ENCODE measurements around the gene CALN1. TPM values are rescaled to one million over a fixed set of nuclear protein-coding genes. Genes with fewer than 3 reads are reported as not detected.

Gene CALN1
- total RNA-seq, 1 donor from 2014 or later: not detected

- Histone ChIP-seq H3K4me1 (ENCODE audit: insufficient read depth, low read length) (peaks cover 2% of the 10 kb centered on the region), H3K4me2 (ENCODE audit: low read length) (no peak overlapping the region), H2AFZ (ENCODE audit: low read depth, low read length) (no peak overlapping the region), H3K27me3 (ENCODE audit: insufficient read depth, low read length) (no peaks in the 10 kb centered on the region), H3K9ac (ENCODE audit: low read length) (no peak overlapping the region), H3K9me3 (ENCODE audit: insufficient read depth, low read depth, low read length) (peaks cover 3% of the 10 kb centered on the region), H3K27ac (ENCODE audit: low read depth, low read length) (no peak overlapping the region), H3K79me2 (ENCODE audit: insufficient read depth, low read length) (no peaks in the 10 kb centered on the region), H3K36me3 (ENCODE audit: insufficient read depth, low read length) (no peaks in the 10 kb centered on the region), H4K20me1 (ENCODE audit: insufficient read depth, low read length) (no peaks in the 10 kb centered on the region), H3K4me3 (ENCODE audit: insufficient read depth, low read depth, low read length) (no peak overlapping the region)
- DNase-seq (ENCODE audit: low read depth): no peak
- peaks cover 10% of the 10 kb centered on the region for H3K9me3 Mint-ChIP-seq (ENCODE audit: unreplicated experiment)
- peaks cover 10% of the 10 kb centered on the region for H3K4me1 Mint-ChIP-seq (ENCODE audit: low read depth, unreplicated experiment)
- H3K36me3 Mint-ChIP-seq (ENCODE audit: low read depth, unreplicated experiment): no peaks in the 10 kb centered on the region
- FAIRE-seq: no peak
- peaks cover 2% of the 10 kb centered on the region for H3K27me3 Mint-ChIP-seq (ENCODE audit: low read depth, unreplicated experiment)
- no peak overlapping the region for H3K27ac Mint-ChIP-seq (ENCODE audit: unreplicated experiment)
- no peak overlapping the region for H3K4me3 Mint-ChIP-seq (ENCODE audit: unreplicated experiment)
- TF ChIP-seq EZH2 (IDR thresholded peaks at IDR 0.05; ENCODE audit: insufficient read depth, low read length) (no peak), CTCF (IDR thresholded peaks at IDR 0.05; ENCODE audit: insufficient read depth, low read depth, low read length) (no peak)
These were observed 631.9 kb downstream of the CALN1 start for GRCh38 chr7:71780282-71780681.

- Histone ChIP-seq H4K20me1 (ENCODE audit: insufficient read depth, low read length) (no peaks in the 10 kb centered on the region), H2AFZ (ENCODE audit: low read depth, low read length) (no peak overlapping the region), H3K79me2 (ENCODE audit: insufficient read depth, low read length) (no peaks in the 10 kb centered on the region), H3K36me3 (ENCODE audit: insufficient read depth, low read length) (no peaks in the 10 kb centered on the region), H3K9me3 (ENCODE audit: insufficient read depth, low read depth, low read length) (no peaks in the 10 kb centered on the region), H3K4me1 (ENCODE audit: insufficient read depth, low read length) (peaks cover 5% of the 10 kb centered on the region), H3K27me3 (ENCODE audit: insufficient read depth, low read length) (no peaks in the 10 kb centered on the region), H3K4me2 (ENCODE audit: low read length) (no peak overlapping the region), H3K9ac (ENCODE audit: low read length) (no peak overlapping the region), H3K27ac (ENCODE audit: low read depth, low read length) (no peak overlapping the region), H3K4me3 (ENCODE audit: insufficient read depth, low read depth, low read length) (no peak overlapping the region)
- Mint-ChIP-seq H3K27ac (ENCODE audit: unreplicated experiment) (no peak overlapping the region), H3K4me1 (ENCODE audit: low read depth, unreplicated experiment) (peaks cover 17% of the 10 kb centered on the region), H3K36me3 (ENCODE audit: low read depth, unreplicated experiment) (no peaks in the 10 kb centered on the region), H3K4me3 (ENCODE audit: unreplicated experiment) (no peak overlapping the region), H3K27me3 (ENCODE audit: low read depth, unreplicated experiment) (no peaks in the 10 kb centered on the region), H3K9me3 (ENCODE audit: unreplicated experiment) (peaks cover 5% of the 10 kb centered on the region)
- no peak for FAIRE-seq
- TF ChIP-seq EZH2 (IDR thresholded peaks at IDR 0.05; ENCODE audit: insufficient read depth, low read length) (no peak), CTCF (IDR thresholded peaks at IDR 0.05; ENCODE audit: insufficient read depth, low read depth, low read length) (no peak)
- no peak for DNase-seq (ENCODE audit: low read depth)
These were observed 634.9 kb downstream of the CALN1 start for GRCh38 chr7:71777278-71777677.

GRCh38 chr7:71776726-71777125 lies 635.4 kb downstream of the CALN1 start:
- H3K36me3 Mint-ChIP-seq (ENCODE audit: low read depth, unreplicated experiment): no peaks in the 10 kb centered on the region
- H3K27me3 ChIP-seq (ENCODE audit: insufficient read depth, low read length): no peaks in the 10 kb centered on the region
- H3K9ac ChIP-seq (ENCODE audit: low read length): no peak overlapping the region
- no peak overlapping the region for H2AFZ ChIP-seq (ENCODE audit: low read depth, low read length)
- no peak overlapping the region for H3K27ac Mint-ChIP-seq (ENCODE audit: unreplicated experiment)
- FAIRE-seq (no peak), DNase-seq (ENCODE audit: low read depth) (no peak)
- H3K27me3 Mint-ChIP-seq (ENCODE audit: low read depth, unreplicated experiment): no peaks in the 10 kb centered on the region
- no peaks in the 10 kb centered on the region for H4K20me1 ChIP-seq (ENCODE audit: insufficient read depth, low read length)
- H3K4me3 ChIP-seq (ENCODE audit: insufficient read depth, low read depth, low read length): no peak overlapping the region
- H3K9me3 ChIP-seq (ENCODE audit: insufficient read depth, low read depth, low read length): no peaks in the 10 kb centered on the region
- H3K36me3 ChIP-seq (ENCODE audit: insufficient read depth, low read length): no peaks in the 10 kb centered on the region
- H3K27ac ChIP-seq (ENCODE audit: low read depth, low read length): no peak overlapping the region
- H3K4me1 Mint-ChIP-seq (ENCODE audit: low read depth, unreplicated experiment): peaks cover 17% of the 10 kb centered on the region
- H3K79me2 ChIP-seq (ENCODE audit: insufficient read depth, low read length): no peaks in the 10 kb centered on the region
- no peak for TF ChIP-seq CTCF (IDR thresholded peaks at IDR 0.05; ENCODE audit: insufficient read depth, low read depth, low read length)
- TF ChIP-seq EZH2 (IDR thresholded peaks at IDR 0.05; ENCODE audit: insufficient read depth, low read length): no peak
- H3K4me1 ChIP-seq (ENCODE audit: insufficient read depth, low read length): peaks cover 5% of the 10 kb centered on the region
- no peak overlapping the region for H3K4me2 ChIP-seq (ENCODE audit: low read length)
- no peaks in the 10 kb centered on the region for H3K9me3 Mint-ChIP-seq (ENCODE audit: unreplicated experiment)
- no peak overlapping the region for H3K4me3 Mint-ChIP-seq (ENCODE audit: unreplicated experiment)

Data from astrocyte (in vitro differentiated cells and primary cell).